GM19372 (cell line): Measurements from ENCODE around the gene NOP14.
"Not testable (repeated sequence)": the region's sequence is repeated elsewhere in the genome, so short reads cannot be mapped to it uniquely, and the experiment has no call there.

Source experiments
- ATAC-seq: cut with Tn5 transposase; IDR thresholded peaks from one replicate; pipeline ENCODE4 v1.9.1; 2021; ENCODE audit warnings: mild to moderate bottlenecking, low read depth, moderate library complexity; ENCODE audit not compliant: unreplicated experiment

The NOP14 gene

GRCh38 chr4:2962614-2963174, 512 bp downstream of the NOP14 start:
- ATAC-seq = peak; percentile 22

DNA sequence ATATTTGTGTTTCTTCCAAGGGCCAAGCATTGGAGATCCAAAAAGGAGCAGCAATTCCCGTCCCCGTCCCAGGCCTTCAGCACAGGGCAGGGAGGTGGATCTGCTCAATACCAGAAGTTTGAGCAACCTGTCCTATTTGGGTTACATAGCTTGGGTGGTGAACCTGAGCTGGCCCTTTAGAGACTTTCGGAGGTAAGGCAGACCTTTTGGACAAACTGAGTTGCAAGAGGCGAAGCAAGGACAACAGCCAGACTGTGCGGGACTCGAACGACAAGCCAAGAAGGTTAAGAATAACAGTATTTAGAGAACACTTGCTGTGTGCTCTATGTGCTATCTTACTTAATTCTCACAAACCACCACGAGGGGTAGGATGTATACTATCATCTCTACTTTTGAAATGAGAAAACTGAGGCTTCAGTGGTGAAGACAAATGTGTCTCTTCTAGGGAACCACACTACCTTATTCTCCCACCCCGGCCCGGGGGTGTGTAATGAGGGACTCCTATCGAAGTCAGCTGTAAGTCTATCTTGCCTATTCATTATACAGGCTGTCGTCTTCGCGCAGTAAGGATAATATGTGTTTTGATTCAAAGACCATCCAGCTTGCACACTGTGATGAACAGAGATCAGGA, 1.3 kb downstream of the NOP14 start:
- ATAC-seq = no peak

DNA sequence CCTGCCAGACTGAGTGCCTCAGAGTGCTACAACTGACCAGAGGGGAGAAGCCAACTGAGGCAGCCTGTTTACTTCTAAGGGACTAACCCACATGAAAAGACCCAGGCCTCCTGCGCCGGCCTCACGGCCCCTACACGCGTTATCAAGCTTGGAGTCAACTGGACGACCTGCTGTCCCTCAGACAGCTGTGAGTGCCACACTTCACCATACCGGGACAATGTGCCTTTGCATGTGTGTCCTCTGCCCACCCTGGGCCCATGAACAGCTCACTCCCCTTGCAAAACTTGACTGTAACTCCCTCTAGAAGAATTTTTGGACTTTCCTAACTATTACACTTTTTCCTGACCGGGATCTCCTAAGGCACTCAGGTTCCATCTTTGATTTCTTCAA, 1.8 kb downstream of the NOP14 start:
- ATAC-seq = no peak

GRCh38 chr4:2960450-2960849, 2.8 kb downstream of the NOP14 start:
- not testable (repeated sequence) for ATAC-seq

DNA sequence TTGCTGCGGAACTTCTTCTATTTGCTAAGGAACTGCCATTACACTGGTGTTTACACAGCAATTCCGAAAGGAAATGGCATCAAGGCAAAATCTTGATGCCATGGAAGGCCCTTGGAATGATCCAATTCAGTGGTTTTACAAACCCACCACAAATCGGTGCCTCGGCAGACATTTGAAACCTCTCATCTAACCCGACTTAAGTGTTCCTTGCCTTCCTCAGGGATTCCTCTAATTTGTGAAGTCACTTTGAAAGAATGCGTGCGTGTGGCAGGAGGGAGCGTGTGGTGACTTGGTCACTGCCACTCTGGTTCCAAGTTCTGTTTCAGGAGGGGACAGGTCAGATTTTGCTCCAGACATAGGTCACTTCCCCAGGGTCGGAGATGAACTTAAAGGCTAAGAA, 4.8 kb downstream of the NOP14 start:
- ATAC-seq = no peak

- not testable (repeated sequence) for ATAC-seq
Observed at GRCh38 chr4:2955186-2956044, 7.8 kb downstream of the NOP14 start.

DNA sequence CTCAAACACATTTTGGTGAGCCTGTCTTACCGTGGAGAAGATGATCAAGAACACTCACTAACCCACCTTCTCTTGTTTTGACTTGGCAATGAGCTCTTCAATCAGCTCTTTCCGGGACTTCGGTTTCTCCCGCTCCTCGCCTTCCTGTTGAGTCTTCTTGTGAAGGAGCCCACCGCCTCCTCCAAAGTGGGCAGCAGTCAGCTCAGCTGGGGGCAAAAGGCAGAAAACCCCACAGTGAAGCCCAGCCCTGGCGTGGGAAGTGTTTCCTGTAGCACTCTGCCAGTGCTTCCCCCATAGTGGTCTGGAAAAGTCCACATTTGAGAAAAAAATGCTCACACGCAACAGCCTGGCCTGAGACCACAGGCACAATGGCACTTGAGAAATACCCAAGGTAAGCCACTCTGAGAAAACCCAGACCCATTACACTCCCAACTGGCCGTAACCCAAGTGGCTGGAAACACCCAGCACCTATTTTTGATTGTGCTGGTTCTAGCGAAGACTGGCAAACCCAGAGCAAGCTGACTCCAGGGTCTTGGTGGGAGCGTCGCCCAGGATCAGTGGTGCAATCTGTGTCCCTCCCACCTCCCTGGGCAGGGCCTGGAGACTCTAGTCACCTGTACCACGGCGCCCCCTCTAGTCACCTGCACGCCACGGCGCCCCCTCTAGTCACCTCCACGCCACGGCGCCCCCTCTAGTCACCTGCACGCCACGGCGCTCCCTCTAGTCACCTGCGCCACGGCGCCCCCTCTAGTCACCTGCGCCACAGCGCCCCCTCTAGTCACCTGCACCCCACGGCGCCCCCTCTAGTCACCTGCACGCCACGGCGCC, 8.6 kb downstream of the NOP14 start:
- peak; percentile 51 for ATAC-seq

GRCh38 chr4:2953496-2953895, 9.7 kb downstream of the NOP14 start:
- ATAC-seq = no peak

GRCh38 chr4:2950221-2950989, 12.8 kb downstream of the NOP14 start:
- no peak for ATAC-seq

DNA sequence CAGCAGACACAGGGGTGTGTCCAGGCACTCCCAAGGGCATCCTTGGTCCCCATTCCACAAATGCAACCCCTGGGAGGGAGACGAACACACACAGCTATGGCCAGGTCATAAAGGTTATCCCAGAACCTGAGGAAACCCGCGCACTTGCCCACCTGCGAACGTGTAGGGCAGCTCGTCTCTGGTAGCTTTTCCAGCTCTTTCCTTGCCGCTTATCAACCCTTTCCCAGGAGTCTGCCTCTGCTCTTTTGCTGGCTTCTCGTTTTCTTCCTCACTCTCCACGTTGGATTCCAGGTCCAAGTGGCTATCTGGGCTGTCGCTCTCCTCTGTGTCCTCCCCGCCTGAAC, 13.5 kb downstream of the NOP14 start:
- no peak for ATAC-seq

DNA sequence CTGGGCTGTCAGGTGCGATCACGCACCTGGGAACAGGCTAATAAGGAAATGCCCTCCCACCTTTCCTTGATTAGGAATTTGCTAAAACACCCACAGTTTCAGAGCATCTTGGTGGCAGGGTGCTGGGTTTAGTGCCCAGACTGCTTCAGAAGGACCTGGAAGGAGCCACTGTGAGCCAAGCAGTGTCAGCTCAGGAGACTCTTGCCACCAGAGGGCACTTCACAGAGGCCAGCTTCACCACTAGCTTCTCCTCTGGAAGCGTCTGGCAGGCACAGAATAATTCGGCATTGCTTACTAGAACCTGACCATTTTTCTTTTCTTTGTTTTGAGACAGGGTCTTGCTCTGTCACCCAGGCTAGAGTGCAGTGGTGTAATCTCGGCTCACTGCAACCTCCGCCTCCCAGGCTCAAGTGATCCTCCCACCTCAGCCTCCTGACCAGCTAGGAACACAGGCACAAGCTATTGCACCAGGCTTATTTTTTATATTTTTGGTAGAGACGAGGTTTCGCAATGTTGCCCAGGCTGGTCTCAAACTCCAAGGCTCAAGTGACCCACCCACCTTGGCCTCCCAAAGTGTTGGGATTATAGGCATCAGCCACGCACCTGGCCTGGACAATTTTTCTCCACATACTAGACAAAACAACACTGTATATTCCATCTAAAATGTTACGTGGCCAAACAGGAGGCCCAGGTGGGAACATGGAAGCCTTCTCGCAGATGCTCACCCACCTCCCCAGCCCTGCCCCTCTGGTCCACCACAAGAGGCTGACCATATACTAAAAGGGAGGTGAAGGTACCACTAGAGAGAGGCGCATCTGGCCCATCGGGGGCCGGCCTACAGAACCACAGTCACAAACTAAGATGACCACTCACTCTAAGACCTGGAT, 14.1 kb downstream of the NOP14 start:
- no peak for ATAC-seq

DNA sequence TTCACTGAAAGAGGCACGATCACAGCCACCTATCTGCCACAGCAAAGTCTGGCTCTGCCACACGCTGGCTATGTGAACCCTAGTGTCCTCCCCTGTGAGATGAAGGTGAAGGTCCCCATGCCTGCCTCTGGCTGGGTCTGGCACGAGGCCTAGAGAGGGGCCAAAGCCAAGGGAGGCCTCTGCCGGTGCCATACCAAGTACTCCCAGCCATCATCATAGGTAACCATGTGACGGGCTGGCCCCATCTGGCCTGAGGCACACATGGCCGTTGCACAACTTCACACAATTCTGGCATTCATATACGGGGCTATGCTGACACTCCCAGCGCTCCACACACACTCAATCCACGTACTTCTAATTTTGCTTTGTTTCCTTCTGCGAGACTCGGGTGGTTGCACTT, 15.3 kb downstream of the NOP14 start:
- no peak for ATAC-seq

- no peak for ATAC-seq
Observed at GRCh38 chr4:2946812-2947600, 16.2 kb downstream of the NOP14 start.

- ATAC-seq = not testable (repeated sequence)
Observed at GRCh38 chr4:2945619-2946604, 17.3 kb downstream of the NOP14 start.

DNA sequence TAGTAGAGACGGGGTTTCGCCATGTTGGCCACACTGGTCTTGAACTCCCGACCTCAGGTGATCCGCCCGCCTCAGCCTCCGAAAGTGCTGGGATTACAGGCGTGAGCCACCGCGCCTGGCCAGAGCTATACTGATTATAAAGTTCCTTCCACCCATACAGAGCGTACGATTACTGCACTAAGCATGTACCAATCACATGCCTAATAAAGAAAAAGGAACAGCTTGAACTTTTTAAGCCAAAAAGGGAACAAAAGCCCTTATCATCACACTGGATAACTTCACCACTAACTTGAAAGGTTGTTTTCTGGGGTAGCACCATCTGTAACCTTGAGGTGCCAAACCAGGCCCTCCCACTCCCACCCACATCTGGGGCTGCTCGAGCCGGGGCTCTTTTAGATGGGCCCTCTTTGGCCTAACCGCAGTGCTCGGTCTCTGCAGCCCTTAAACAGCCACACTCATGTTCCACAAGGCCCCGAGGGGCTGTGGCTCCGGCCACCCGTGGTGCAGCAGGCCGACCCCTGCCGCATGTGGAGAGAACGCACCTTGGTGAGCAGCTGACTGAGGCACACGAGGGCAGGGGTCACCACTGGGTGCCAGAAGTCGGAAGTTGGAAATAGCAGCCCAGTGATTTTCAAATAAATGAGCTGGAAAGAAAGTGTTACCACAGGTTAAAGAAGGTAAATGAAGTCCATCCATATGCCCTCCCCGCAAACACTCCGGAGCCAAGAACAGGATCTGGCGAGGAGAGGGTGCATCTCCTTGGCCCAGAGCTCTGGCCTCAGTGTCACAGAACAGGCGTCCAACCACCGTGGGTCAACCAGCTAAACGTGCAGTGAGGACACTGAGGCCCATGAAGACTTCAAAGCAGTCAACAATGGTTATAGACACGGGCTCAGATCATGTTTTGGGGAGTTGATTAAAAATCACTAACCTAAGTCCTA, 18.4 kb downstream of the NOP14 start:
- ATAC-seq = no peak

DNA sequence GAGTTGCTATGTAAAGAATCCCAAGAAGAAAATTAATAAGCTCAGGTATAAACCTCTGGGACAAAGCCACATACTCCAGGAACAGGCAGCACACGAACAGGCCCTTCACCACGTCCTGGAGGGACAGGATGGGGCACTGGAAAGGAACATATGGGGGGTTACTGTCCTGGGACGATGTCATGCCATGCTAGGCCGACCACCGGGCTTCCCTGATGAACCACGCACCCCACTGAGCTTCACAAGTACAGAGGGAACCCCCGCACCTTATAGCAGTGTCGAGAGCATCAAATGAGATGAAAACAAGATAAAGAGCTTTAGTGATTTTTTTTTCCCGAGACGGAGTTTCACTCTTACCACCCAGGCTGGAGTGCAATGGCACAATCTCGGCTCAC, 19.1 kb downstream of the NOP14 start:
- no peak for ATAC-seq
